ENCODE data around the gene CCDC146.
"Not testable (repeated sequence)": the region's sequence is repeated elsewhere in the genome, so short reads cannot be mapped to it uniquely, and the experiment has no call there.

The CCDC146 gene

GRCh38 chr7:77200542-77200941 lies 78.1 kb downstream of the CCDC146 start:
- DNase-seq: no peak

GRCh38 chr7:77202481-77202976 lies 80.1 kb downstream of the CCDC146 start:
- DNase-seq: no peak

GRCh38 chr7:77205706-77206105 lies 83.3 kb downstream of the CCDC146 start:
- peak; percentile 51 for DNase-seq

GRCh38 chr7:77208416-77208815 lies 86.0 kb downstream of the CCDC146 start:
- DNase-seq: no peak

GRCh38 chr7:77209479-77210139 lies 87.2 kb downstream of the CCDC146 start:
- DNase-seq: no peak

- DNase-seq: no peak
These were observed 93.9 kb downstream of the CCDC146 start for GRCh38 chr7:77216181-77216845.

- no peak for DNase-seq
These were observed 95.2 kb downstream of the CCDC146 start for GRCh38 chr7:77217474-77218185.

- not testable (repeated sequence) for DNase-seq
These were observed 97.4 kb downstream of the CCDC146 start for GRCh38 chr7:77219701-77220331.

GRCh38 chr7:77222065-77222464 lies 99.7 kb downstream of the CCDC146 start:
- DNase-seq: no peak

- DNase-seq: no peak
These were observed 100.4 kb downstream of the CCDC146 start for GRCh38 chr7:77222819-77223218.

GRCh38 chr7:77223261-77223660 lies 100.8 kb downstream of the CCDC146 start:
- DNase-seq: no peak

GRCh38 chr7:77226357-77226839 lies 104.0 kb downstream of the CCDC146 start:
- peak; percentile 9 for DNase-seq

- not testable (repeated sequence) for DNase-seq
These were observed 106.4 kb downstream of the CCDC146 start for GRCh38 chr7:77228795-77229194.

- no peak for DNase-seq
These were observed 110.1 kb downstream of the CCDC146 start for GRCh38 chr7:77232467-77232866.

- peak; percentile 30 for DNase-seq
These were observed 112.9 kb downstream of the CCDC146 start for GRCh38 chr7:77235276-77235675.

GRCh38 chr7:77238703-77239136 lies 116.3 kb downstream of the CCDC146 start:
- no peak for DNase-seq

- no peak for DNase-seq
These were observed 117.1 kb downstream of the CCDC146 start for GRCh38 chr7:77239471-77239870.

- no peak for DNase-seq
These were observed 119.7 kb downstream of the CCDC146 start for GRCh38 chr7:77242068-77242467.

GRCh38 chr7:77242554-77242953 lies 120.1 kb downstream of the CCDC146 start:
- no peak for DNase-seq

GRCh38 chr7:77244222-77244934 lies 122.0 kb downstream of the CCDC146 start:
- no peak for DNase-seq

- no peak for DNase-seq
These were observed 122.8 kb downstream of the CCDC146 start for GRCh38 chr7:77245015-77245755.
